Heart right ventricle (tissue), 16 donors: ENCODE results near the gene KIF4A. TPM values are rescaled to one million over a fixed set of nuclear protein-coding genes. Genes with fewer than 3 reads are reported as not detected.
"Not testable (repeated sequence)": the region's sequence is repeated elsewhere in the genome, so short reads cannot be mapped to it uniquely, and the experiment has no call there.

Source experiments
- ATAC-seq, 8 donors: fragments of 200-7000 bp; cut with Tn5 transposase; one replicate each; pipeline ENCODE4 v1.9.1; 2020; ENCODE audit warnings: mild to moderate bottlenecking in 8 of 8, moderate library complexity in 8 of 8, moderate number of reproducible peaks in 1 of 8
- DNase-seq, 2 donors: peaks; one replicate each; pipeline ENCODE4 v3.0.0-alpha.2; 2020
- H3K27ac ChIP-seq, 10 donors: fragments of 200-600 bp; sonication (generic) in 2 of 10; one replicate each; pipeline versions ENCODE4 v1.5.0 to v1.8.0; 2020 to 2022; ENCODE audit warnings: mild to moderate bottlenecking in 3 of 10
- H3K27me3 ChIP-seq, 7 donors: fragments of 200-600 bp; one replicate each; pipeline ENCODE4 v1.8.0; 2021 to 2022; ENCODE audit warnings: mild to moderate bottlenecking in 2 of 7
- H3K36me3 ChIP-seq, 9 donors: fragments of 200-600 bp; sonication (generic) in 1 of 9; one replicate each; pipeline versions ENCODE4 v1.5.0 to v1.8.0; 2020 to 2022; ENCODE audit warnings: mild to moderate bottlenecking in 2 of 9
- H3K4me1 ChIP-seq, 9 donors: fragments of 200-600 bp; sonication (generic) in 1 of 9; one replicate each; pipeline versions ENCODE4 v1.5.0 to v1.8.0; 2020 to 2022; ENCODE audit warnings: mild to moderate bottlenecking in 4 of 9
- H3K4me3 ChIP-seq, 10 donors: fragments of 200-600 bp; sonication (generic) in 2 of 10; one replicate each; pipeline versions ENCODE4 v1.5.0 to v1.8.0; 2020 to 2022; ENCODE audit warnings: mild to moderate bottlenecking in 7 of 10, moderate library complexity in 2 of 10
- H3K9me3 ChIP-seq, 11 donors: fragments of 200-600 bp in 10 of 11; sonication (generic) in 2 of 11; one replicate each; pipeline versions ENCODE4 v1.5.0 to v1.8.0; 2013 to 2022; ENCODE audit warnings: mild to moderate bottlenecking in 2 of 11, control low read depth in 1 of 11, moderate library complexity in 1 of 11
- CTCF ChIP-seq, 9 donors: fragments of 200-600 bp; sonication (generic) in 2 of 9; IDR thresholded peaks; one replicate each; pipeline versions ENCODE4 v1.5.0 to v1.8.0; 2021 to 2022; ENCODE audit warnings: antibody characterized with exemption in 9 of 9, mild to moderate bottlenecking in 5 of 9, moderate library complexity in 1 of 9
- WGBS, 2 donors: extraction: QIAGEN DNeasy Blood & Tissue Kit; methylation state at CpG; one replicate each; pipeline ENCODE4 v1.1.7; 2013; ENCODE audit warnings: inconsistent platforms in 1 of 2; 5-methylcytosine and 5-hydroxymethylcytosine counted together
- intact Hi-C, 10 donors: fragments of 100-400 bp; cut with DNase I; formaldehyde crosslinking; loops; one replicate each; pipeline versions ENCODE4 v1.11.1 to v1.14.2; 2022
- polyA plus RNA-seq, 2 donors: library from polyadenylated mRNA; stranded (reverse); fragments of 200-250 nt; gene quantifications; one replicate each; pipeline ENCODE4 v1.2.3, GENCODE V29; 2013
- total RNA-seq, 10 donors: library from RNA; stranded (reverse); fragmentation: NEBNext Ultra II Directional in 3 of 10; extraction: Animal tissue kit (Norgen Biotek cat#: 25700) in 3 of 10; gene quantifications; one replicate each; pipeline versions ENCODE4 v1.2.1 to v1.2.4, GENCODE V29; 2021 to 2023
- donor health status: Arrhythmogenic right ventricular cardiomyopathy.
- donor health status: ischemic (EF 13 %, LVEDD 7.1; RV severe dilation, severe dysfunction).
- donor health status: healthy with polysubstance abuse.
- donor health status: DM: no; HTN: yes; CAD: no.
- donor health status: DM: no; HTN: no; CAD: no.
- donor health status: ischemic (EF 25% LVEDD 6.9; RV normal size, moderate dysfunction).
- donor health status: ischemic (EF 25% LVEDD 5.7; RV mildly dilated, moderate dysfunction).
- donor health status: healthy.
- donor health status: DM: yes; HTN: yes; CAD: no.
- donor health status: Ischemic cardiomyopathy.
- donor health status: ischemic (EF 35%, LVEDD 5.7; RV mildly dilated, moderate dysfunction).
- donor health status: nonischemic (EF 11% LVEDD 7.7; RV severe dilation, severe dysfunction).
- donor health status: DM: yes; HTN: yes; CAD: no.
- donor health status: PGD.
- donor health status: ischemic (EF 29% LVEDD 5.4; RV normal size, mild dysfunction).
- donor health status: nonischemic (EF 23%, LVEDD 6.1; RV moderate dilation, normal function).

Gene KIF4A
- total and polyA plus RNA-seq, 12 donors = 0.07 to 2.8 (median 0.24) TPM; not detected in 4

GRCh38 chrX:70322784-70323183, 32.9 kb downstream of the KIF4A start:
- intact Hi-C loops = no loop called here
- no peaks in the 10 kb centered on the region for H3K36me3 ChIP-seq
- H3K27me3 ChIP-seq = peaks cover 0 to 16% (median 0%) of the 10 kb centered on the region in 7 donors
- H3K9me3 ChIP-seq = no peaks in the 10 kb centered on the region
- WGBS, 2 donors = 98 to 99% methylated on average over 4 of the region's 4 CpGs
- H3K4me3 ChIP-seq = no peak overlapping the region
- TF ChIP-seq CTCF (IDR thresholded peaks at IDR 0.05) = no peak
- H3K4me1 ChIP-seq = no peaks in the 10 kb centered on the region
- DNase-seq (no peak), ATAC-seq (no peak)
- H3K27ac ChIP-seq = no peak overlapping the region

DNA sequence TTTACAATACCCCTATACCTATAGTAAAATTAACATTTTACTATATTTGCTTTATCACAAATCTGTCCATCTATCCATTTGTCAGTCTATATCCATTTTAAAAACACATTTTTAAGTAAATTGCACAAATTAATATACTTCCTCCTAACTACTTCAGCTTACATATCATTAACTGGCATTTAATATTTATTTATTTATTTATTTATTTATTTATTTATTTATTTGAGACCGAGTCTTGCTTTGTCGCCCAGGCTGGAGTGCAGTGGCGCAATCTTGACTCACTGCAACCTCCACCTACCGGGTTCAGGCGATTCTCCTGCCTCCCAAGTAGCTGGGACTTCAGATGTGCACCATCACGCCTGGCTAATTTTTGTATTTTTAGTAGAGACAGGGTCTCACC, 33.7 kb downstream of the KIF4A start:
- H3K36me3 ChIP-seq, H3K27ac ChIP-seq, H3K4me1 ChIP-seq, H3K9me3 ChIP-seq, ATAC-seq, H3K4me3 ChIP-seq, DNase-seq, intact Hi-C loops: not testable (repeated sequence)
- WGBS, 2 donors = 97 to 98% methylated on average over 6 of the region's 6 CpGs
- H3K27me3 ChIP-seq = peaks cover 0 to 22% (median 0%) of the 10 kb centered on the region in 7 donors

- Histone ChIP-seq H3K9me3 (no peaks in the 10 kb centered on the region), H3K36me3 (peaks cover 0 to 5% (median 0%) of the 10 kb centered on the region in 9 donors), H3K27ac (no peak overlapping the region), H3K4me1 (no peaks in the 10 kb centered on the region), H3K4me3 (no peak overlapping the region), H3K27me3 (peaks cover 0 to 29% (median 0%) of the 10 kb centered on the region in 7 donors)
- intact Hi-C loops = no loop called here
- WGBS, 2 donors = 98 to 99% methylated on average over 2 of the region's 2 CpGs
- ATAC-seq = no peak
- TF ChIP-seq CTCF (IDR thresholded peaks at IDR 0.05) = no peak
- no peak for DNase-seq
These were observed 34.4 kb downstream of the KIF4A start for GRCh38 chrX:70324326-70324725.

GRCh38 chrX:70331161-70331560, 41.3 kb downstream of the KIF4A start:
- no peak for TF ChIP-seq CTCF (IDR thresholded peaks at IDR 0.05)
- WGBS, 2 donors = 56 to 68% methylated on average over 1 of the region's 1 CpG

GRCh38 chrX:70332600-70332999, 42.7 kb downstream of the KIF4A start:
- Histone ChIP-seq H3K9me3 (no peaks in the 10 kb centered on the region), H3K27ac (no peak overlapping the region), H3K4me3 (no peak overlapping the region), H3K27me3 (peaks cover 0 to 38% (median 0%) of the 10 kb centered on the region in 7 donors), H3K36me3 (peaks cover 0 to 5% (median 0%) of the 10 kb centered on the region in 9 donors), H3K4me1 (no peaks in the 10 kb centered on the region)
- WGBS, 2 donors = 89 to 100% methylated on average over 1 of the region's 1 CpG
- ATAC-seq = no peak
- DNase-seq = no peak
- intact Hi-C loops = no loop called here
- no peak for TF ChIP-seq CTCF (IDR thresholded peaks at IDR 0.05)

More at GRCh38 chrX:70331161-70331560, 41.3 kb downstream of the KIF4A start:
- H3K9me3 ChIP-seq = no peaks in the 10 kb centered on the region
- intact Hi-C loops = no loop called here
- H3K4me1 ChIP-seq = no peaks in the 10 kb centered on the region
- DNase-seq (no peak), ATAC-seq (no peak)
- no peak overlapping the region for H3K27ac ChIP-seq
- H3K4me3 ChIP-seq = no peak overlapping the region
- peaks cover 0 to 5% (median 0%) of the 10 kb centered on the region in 9 donors for H3K36me3 ChIP-seq
- H3K27me3 ChIP-seq = peaks cover 0 to 41% (median 0%) of the 10 kb centered on the region in 7 donors
